Fibroblast of skin of right biceps (primary cell): Measurements from ENCODE around the gene LARP4.
"Not testable (repeated sequence)": the region's sequence is repeated elsewhere in the genome, so short reads cannot be mapped to it uniquely, and the experiment has no call there.

Experiments
- DNase-seq: peaks from one replicate; pipeline ENCODE4 v3.0.0-alpha.2; 2013

The LARP4 gene

GRCh38 chr12:50488801-50489200, 88.1 kb downstream of the LARP4 start:
- DNase-seq: no peak

DNA sequence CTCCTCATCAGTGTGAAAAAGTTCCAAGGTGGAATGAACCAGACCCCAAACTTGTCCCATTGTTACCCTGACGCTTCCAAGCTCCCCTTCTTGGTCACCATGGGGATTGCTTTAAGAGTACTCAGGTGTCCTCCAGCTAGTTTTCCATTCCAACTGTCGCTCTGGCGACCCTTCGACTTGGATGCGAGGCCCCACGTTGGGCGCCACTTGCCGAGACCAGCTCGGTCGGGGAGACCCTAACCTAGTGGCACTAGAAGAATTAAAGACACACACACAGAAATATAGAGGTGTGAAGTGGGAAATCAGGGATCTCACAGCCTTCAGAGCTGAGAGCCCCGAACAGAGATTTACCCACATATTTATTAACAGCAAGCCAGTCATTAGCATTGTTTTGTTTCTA, 97.4 kb downstream of the LARP4 start:
- peak; percentile 15 for DNase-seq

DNA sequence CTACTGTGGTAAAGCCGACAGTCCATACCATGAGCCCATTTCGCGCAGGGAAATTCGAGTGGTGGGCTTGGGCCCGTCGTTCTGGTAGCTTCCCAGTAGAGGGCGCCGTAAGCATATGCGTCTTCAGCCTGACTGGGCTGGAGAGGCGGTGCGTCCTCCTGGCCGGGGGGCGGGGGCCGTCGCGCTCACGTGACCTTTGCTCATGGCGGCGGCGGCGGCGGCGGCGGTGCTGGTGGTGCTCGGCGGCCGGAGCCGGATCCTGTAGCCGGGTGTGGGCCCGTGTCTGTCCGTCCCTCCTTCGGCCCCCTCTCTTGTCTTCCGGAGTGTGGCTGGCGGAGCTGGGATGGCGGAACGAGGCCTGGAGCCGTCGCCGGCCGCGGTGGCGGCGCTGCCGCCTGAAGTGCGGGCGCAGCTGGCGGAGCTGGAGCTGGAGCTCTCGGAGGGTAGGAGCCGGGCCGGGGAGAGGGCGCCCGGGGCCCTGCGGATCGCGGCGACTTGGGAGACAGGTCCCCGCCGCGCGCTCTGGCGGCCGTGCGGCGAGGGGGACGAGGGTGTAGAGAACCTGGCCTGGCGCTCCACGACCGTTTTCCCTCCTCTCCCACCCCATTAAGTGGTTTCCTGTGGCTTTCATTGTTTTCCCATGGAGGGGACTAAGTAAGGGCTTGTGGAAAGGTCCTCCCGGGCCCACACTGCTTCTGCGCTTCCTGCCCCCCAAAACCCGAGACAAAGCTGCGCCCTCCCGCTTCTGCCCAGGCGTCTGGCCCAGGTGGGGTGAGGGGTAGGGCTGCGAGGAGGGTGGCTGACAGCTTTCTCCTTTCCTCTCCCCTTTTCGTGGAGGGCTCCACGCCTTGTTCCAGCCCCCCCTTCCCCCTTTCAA, 104.4 kb downstream of the LARP4 start, which contains the start of gene DIP2B:
Gene DIP2B, plus strand, starts transcription at position 188 of the 877 bp plus-strand sequence. Its CDS starts 156 bp downstream, at position 344.
- peak; percentile 92 for DNase-seq

GRCh38 chr12:50505675-50506530, 105.2 kb downstream of the LARP4 start:
- DNase-seq: no peak

GRCh38 chr12:50506753-50507473, 106.2 kb downstream of the LARP4 start:
- no peak for DNase-seq

DNA sequence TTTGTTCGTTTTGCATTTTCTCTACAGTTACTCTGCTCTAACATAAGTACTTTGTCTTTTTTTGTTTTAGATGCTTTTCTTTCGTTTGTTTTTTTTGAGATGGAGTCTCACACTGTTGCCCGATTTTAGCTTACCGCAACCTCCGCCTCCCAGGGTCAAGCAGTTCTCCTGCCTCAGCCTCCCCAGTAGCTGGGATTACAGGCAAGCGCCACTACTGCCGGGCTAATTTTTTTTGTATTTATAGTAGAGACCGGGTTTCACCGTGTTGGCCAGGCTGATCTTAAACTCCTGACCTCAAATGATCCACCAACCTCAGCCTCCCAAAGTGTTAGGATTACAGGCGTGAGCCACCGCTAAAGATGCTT, 106.8 kb downstream of the LARP4 start:
- DNase-seq: no peak

DNA sequence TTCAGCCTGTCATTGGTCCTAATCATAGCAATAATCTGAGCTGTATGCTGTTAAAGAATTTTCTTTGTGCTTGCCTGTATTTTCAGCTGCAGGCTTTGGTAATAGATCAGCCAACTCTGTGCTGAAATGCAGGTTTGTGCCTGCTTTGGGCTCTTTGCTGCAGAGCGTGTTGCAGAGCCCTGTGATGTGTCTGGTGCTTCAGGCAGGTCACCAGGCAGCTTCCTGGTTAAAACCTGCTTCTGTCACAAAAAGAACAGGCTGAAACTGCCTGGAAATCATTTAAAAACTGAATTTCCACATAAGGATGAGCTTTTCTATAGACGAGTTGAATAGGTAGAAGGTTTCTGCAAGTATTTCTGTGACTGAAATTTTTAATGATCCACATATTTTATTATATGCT, 107.2 kb downstream of the LARP4 start:
- DNase-seq: no peak

DNA sequence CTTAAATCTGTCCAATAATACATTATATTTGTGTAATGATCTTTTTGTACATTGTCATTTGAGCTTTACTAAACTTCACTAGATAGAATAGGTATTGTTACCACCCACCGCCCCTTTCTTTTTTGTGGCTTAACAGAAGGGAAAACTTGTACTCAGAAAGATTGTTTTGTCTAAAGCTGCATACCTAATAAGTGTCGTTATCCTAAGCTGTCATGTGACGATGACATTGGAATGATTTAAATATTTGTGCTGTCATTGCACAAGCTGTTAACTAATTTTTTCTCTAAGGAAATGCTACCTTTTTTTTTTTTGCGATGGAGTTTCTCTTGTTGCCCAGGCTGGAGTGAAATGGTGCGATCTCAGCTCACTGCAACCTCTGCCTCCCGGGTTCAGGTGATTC, 107.7 kb downstream of the LARP4 start:
- DNase-seq: no peak

DNA sequence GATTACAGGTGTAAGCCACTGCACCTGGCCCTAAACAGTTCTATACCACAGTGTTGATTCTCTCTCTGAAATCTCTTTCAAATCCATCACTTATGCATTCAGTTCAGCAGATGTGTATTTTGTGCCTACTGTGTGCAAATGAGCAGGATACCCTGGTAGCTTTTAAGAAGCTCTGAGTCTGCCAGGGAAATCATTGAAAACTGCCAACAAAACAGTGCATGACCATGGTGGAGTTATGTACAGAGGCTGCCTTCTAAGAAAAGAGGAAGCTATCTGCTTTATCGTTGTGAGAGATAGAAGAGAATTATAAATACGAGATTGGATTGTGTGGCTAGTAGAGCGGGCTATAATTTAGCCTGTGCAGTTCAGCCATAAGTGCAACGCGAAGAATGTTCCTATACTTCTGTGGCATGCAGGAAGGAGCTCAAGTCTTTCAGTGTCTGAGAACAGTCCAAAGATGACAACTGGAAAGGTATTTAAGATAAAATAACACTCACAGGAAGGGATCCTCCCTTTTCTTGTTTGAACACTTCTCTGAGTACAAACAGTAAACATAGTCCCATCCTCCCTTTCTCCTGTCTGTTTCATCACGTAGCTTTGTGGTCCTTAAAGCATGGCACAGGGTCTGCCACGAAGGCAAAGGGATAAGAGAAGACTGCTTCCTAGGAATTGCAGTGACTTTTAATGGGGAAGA, 108.4 kb downstream of the LARP4 start:
- DNase-seq: no peak

DNA sequence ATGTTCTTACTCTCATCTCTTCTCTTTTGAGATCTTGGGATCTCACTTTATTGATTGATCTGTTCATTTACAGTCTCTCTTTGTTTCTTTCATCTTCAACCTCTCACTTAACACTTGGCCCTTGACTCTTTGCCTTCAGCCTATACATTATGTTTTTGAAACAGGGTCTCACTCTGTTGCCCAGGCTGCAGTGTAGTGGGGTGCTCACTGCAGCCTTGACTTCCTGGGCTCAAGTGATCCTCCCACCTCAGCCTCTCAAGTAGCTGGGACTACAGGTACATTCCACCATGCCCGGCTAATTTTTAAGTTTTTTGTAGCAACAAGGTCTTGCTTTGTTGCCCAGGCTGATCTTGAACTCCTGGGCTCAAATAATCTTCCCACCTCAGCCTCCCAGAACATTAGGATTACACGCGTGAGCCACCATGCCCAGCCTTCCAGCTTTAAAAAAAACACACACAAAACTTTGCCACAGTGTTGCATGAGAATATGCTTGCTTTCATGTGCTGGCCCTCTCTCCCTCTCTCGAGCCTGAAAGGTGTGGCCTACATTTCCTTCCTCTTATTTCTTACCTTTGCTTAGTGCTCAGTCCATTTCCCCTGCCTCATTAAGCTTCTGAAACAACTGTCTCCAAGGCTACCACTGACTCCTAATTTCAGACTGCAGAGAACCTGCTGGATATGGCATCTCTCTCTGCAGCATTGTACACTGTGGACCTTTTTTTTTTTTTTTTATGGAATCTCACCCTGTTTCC, 114.0 kb downstream of the LARP4 start:
- no peak for DNase-seq

DNA sequence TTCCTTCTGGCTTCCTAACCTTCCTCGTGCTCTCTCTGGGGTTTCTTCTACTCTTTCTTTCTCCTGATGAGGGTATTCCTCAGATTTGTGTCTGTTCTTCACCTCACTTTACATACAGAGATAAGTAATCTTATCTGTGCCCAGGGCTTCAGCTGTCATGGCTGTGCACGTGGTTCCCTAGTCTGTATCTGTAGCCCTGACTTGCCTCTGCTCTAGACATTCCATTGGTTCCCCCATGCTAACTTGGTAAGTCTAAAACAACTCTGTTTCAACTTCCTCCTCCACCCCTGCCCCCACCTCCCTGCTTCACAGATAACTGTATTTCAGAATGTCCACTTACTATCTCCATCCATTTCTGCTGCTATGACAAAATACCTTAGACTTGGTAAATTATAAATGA, 114.9 kb downstream of the LARP4 start:
- no peak for DNase-seq

DNA sequence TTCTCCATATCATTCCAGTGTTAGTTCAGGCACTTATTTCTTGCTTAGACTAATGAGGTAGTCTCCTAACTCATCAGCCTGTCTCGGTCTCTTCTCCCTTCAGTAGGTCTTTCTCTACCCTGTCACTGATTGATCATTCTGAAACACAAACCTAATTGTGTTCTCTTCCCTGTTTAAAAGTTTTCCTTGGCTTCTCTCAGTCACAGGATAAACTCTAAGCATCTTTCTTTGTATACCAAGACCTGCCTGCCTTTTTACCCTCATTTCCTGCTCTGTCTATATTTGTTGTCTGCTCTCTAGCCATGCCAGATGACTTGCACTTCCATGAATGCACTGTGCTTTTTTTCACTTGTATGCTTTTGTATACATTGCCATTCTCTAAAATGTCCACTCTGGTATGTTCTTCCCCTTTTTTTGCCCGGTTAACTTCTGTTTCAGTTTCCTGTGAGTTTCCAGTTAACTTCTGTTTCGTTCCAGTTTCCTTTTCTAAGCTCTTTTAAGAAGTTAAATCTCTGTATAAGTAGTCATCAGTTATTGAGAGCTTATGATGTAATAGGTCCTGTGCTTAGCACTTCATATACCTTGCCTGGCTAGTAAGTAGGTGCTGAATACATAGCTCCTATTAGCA, 116.8 kb downstream of the LARP4 start:
- DNase-seq: peak; percentile 36

DNA sequence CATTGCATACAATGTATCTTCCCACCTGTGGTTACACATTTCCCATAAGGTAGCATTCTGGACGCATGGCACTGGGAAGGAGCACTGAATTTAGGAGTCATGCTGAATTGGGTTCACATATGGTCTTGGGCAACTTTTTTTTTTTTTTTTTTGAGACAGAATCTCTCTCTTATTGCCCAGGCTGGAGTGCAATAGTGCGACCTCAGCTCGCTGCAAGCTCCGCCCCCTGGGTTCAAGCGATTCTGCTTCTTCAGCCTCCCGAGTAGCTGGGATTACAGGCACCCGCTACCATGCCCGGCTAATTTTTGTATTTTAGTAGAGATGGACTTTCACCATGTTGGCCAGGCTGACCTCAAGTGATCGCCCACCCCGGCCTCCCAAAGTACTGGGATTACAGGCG, 117.4 kb downstream of the LARP4 start:
- no peak for DNase-seq

- no peak for DNase-seq
Measured at GRCh38 chr12:50519353-50519752, 118.7 kb downstream of the LARP4 start.

- no peak for DNase-seq
Measured at GRCh38 chr12:50520416-50521207, 119.9 kb downstream of the LARP4 start.

DNA sequence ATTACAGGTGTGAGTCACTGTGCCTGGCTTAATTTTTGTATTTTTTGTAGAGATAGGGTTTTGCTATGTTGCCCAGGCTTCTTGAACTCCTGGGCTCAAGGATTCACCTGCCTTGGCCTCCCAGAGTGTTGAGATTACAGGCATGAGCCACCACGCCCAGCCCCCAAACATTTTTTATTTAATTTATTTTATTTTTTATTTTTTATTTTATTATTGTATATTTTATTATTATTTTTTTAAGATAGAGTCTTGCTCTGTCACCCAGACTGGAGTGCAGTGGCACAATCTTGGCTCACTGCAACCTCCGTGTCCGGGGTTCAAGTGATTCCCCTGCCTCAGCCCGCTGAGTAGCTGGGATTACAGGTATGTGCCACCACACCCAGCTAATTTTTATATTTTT, 121.1 kb downstream of the LARP4 start:
- DNase-seq: not testable (repeated sequence)

- no peak for DNase-seq
Measured at GRCh38 chr12:50523772-50524171, 123.1 kb downstream of the LARP4 start.

DNA sequence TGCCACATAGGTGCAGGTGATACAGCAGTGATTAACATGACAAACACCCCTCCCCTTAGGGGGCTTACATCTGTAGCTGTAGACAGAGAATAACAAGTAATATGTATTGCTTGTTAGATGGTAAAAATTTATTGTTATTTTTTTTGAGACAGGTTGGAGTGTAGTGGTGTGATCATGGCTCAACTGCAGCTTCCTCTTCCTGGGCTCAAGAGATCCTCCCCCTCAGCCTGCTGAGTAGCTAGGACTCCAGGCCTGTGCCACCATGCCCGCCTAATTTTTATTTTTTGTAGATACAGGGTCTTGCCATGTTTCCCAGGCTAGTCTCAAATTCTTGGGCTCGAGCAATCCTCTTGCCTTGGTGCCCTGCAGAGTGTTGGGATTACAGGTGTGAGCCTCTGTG, 123.9 kb downstream of the LARP4 start:
- no peak for DNase-seq

DNA sequence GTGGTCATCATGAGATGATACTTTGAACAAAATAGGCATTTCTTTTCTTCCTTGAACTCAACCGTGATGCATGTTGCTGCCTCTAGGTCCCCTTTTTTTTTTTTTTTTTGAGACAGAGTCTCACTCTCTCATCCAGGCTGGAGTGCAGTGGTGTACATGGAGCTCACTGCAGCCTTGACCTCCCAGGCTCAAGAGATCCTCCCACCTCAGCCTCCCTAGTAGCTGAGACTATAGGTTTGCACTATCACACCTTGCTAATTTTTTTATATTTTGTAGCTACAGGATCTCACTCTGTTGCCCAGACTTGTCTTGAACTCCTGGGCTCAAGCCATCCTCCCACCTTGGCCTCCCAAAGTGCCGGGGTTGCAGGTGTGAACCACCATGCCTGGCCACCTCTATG, 124.7 kb downstream of the LARP4 start:
- no peak for DNase-seq

DNA sequence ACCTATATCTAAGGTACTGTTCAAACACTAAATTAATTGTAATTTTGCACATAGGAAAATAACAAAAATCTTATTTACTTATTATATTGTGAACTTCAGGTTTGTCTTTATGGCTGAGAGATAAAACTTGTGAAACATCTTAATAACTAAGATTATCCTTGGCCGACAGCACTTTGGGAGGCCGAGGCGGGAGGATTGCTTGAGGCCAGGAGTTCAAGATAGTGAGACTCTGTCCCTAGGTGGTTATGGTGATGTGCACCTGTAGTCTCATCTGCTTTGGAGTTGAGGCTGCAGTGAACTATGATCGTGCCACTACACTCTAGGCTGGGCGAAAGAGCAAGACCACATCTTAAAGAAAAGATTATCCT, 126.7 kb downstream of the LARP4 start:
- DNase-seq: no peak

GRCh38 chr12:50528800-50529199, 128.1 kb downstream of the LARP4 start:
- DNase-seq: no peak
